ENCODE data around the gene FMN1.

- TF ChIP-seq, protein P1, sequence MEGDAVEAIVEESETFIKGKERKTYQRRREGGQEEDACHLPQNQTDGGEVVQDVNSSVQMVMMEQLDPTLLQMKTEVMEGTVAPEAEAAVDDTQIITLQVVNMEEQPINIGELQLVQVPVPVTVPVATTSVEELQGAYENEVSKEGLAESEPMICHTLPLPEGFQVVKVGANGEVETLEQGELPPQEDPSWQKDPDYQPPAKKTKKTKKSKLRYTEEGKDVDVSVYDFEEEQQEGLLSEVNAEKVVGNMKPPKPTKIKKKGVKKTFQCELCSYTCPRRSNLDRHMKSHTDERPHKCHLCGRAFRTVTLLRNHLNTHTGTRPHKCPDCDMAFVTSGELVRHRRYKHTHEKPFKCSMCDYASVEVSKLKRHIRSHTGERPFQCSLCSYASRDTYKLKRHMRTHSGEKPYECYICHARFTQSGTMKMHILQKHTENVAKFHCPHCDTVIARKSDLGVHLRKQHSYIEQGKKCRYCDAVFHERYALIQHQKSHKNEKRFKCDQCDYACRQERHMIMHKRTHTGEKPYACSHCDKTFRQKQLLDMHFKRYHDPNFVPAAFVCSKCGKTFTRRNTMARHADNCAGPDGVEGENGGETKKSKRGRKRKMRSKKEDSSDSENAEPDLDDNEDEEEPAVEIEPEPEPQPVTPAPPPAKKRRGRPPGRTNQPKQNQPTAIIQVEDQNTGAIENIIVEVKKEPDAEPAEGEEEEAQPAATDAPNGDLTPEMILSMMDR (conservative IDR thresholded peaks at IDR 0.05; ENCODE audit: low read depth, low read length), result no peak
- TF ChIP-seq EZH2 (IDR thresholded peaks at IDR 0.05; ENCODE audit: low read length, unreplicated experiment), result no peak
- TF ChIP-seq EZH2phosphoT487 (IDR thresholded peaks at IDR 0.05; ENCODE audit: borderline replicate concordance, low read length), result no peak
Measured at GRCh38 chr15:32766101-32766500, 428.4 kb downstream of the FMN1 start.

Data from PC-3 (cell line).